Activated naive CD8-positive, alpha-beta T cell (primary cell): ENCODE measurements around the gene GRIA2.
"Not testable (repeated sequence)": the region's sequence is repeated elsewhere in the genome, so short reads cannot be mapped to it uniquely, and the experiment has no call there.

Source experiments
- H3K27ac Mint-ChIP-seq: one replicate; pipeline ENCODE4 v1.8.0; 2021; ENCODE audit warnings: mixed read lengths
- H3K27me3 Mint-ChIP-seq: one replicate; pipeline ENCODE4 v1.8.0; 2021; ENCODE audit warnings: mixed read lengths
- H3K36me3 Mint-ChIP-seq: one replicate; pipeline ENCODE4 v1.8.0; 2021; ENCODE audit warnings: mixed read lengths
- H3K4me1 Mint-ChIP-seq: one replicate; pipeline ENCODE4 v1.8.0; 2021; ENCODE audit warnings: low read depth, mixed read lengths
- H3K4me3 Mint-ChIP-seq: one replicate; pipeline ENCODE4 v1.8.0; 2021; ENCODE audit warnings: mild to moderate bottlenecking, mixed read lengths
- H3K9me3 Mint-ChIP-seq: one replicate; pipeline ENCODE4 v1.8.0; 2021; ENCODE audit warnings: low read depth, mixed read lengths

GRIA2 gene

DNA sequence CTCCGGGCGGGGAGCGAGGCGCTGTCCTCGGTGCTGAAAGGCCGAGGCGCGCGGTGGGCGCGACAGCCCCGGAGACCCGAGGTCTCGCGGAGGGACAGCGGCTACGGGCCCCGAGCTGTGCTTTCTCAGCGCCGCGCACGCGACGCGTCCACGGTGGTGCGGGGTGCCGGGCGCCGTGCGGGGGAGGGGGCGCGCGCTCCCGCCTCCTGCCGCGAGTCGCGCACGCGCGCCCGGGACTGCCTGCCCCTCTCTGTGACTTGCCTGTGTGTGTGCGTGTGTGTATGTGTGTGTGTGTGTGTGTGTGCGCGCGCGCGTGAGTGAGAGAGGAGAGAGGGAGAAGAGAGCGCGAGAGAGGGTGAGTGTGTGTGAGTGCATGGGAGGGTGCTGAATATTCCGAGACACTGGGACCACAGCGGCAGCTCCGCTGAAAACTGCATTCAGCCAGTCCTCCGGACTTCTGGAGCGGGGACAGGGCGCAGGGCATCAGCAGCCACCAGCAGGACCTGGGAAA lies at the start of gene GRIA2:
GRIA2 (plus strand) TSS at position 358 of the 511 bp plus-strand sequence. CDS start 315 bp downstream, outside the sequence.
- peaks cover 25% of the 10 kb centered on the region for H3K27me3 Mint-ChIP-seq

DNA sequence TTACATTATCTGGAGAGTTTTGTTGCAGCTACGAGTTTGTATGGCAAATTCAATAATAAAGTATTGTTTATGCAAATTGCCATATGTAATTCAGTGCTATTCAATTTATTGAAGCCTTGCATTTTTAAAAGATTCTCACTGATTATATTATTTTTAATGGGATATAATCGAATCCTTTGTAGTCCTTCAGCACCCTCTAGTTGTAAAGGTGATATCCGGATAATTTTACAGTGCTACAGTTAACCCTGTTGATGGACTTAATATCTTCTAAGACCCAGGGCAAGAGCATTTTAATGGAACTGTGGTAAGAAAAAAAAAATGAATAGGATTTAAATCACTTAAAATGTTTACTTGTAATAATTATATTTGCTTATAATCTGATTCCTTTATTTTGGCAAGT lies 48.5 kb upstream of the GRIA2 start:
- H3K4me3 Mint-ChIP-seq = no peak overlapping the region
- no peaks in the 10 kb centered on the region for H3K4me1 Mint-ChIP-seq
- H3K36me3 Mint-ChIP-seq = no peaks in the 10 kb centered on the region
- no peaks in the 10 kb centered on the region for H3K27me3 Mint-ChIP-seq
- H3K9me3 Mint-ChIP-seq = peaks cover 3% of the 10 kb centered on the region
- H3K27ac Mint-ChIP-seq = no peak overlapping the region

More for the DNA sequence above, at the start of gene GRIA2:
- Mint-ChIP-seq H3K27ac (no peak within 1 kb of the TSS), H3K4me3 (no peak within 1 kb of the TSS), H3K4me1 (peaks cover 2% of the 10 kb centered on the region), H3K36me3 (no peaks in the 10 kb centered on the region), H3K9me3 (peaks cover 3% of the 10 kb centered on the region)

GRCh38 chr4:157180268-157180667 lies 40.3 kb upstream of the GRIA2 start:
- H3K4me3 Mint-ChIP-seq, H3K4me1 Mint-ChIP-seq, H3K27me3 Mint-ChIP-seq, H3K9me3 Mint-ChIP-seq, H3K27ac Mint-ChIP-seq, H3K36me3 Mint-ChIP-seq: not testable (repeated sequence)

DNA sequence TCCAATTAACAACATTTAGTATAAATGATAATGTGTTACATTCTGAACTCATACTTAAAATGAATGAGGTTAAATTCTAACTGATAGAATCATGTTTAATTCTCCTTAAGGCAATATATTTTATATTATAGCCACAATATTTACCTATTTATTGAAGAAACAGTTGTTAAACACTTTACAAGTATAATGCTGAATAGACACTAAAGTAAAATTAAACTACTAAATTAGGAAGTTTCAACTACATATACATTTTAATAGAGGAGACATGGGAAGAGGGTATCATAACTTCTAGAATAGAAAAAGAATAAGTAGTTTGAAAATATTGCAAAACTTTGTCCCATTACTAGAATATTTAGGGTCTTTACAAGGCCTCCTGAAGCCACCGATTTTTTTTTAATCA lies 36.2 kb upstream of the GRIA2 start:
- H3K9me3 Mint-ChIP-seq = peaks cover 6% of the 10 kb centered on the region
- H3K27me3 Mint-ChIP-seq = no peaks in the 10 kb centered on the region
- no peaks in the 10 kb centered on the region for H3K4me1 Mint-ChIP-seq
- H3K4me3 Mint-ChIP-seq = no peak overlapping the region
- no peak overlapping the region for H3K27ac Mint-ChIP-seq
- H3K36me3 Mint-ChIP-seq = no peaks in the 10 kb centered on the region

DNA sequence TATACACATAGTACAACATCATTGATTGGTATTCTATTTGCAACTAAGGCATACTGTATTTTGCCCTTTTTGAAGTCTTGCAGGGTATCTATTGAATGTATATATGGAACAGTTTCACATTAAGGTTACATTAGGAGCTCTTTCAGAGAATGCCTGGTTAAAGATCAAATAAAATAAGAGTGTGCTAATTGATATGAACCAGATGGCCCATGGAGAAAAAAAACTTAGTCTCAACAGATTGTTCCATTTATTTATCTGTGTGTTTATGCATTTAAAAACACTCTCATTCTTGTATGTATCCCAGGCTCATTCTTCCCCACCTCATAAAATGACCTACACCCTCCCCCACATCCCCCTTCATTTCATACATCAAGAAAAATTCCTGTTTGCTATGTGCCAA lies 35.2 kb upstream of the GRIA2 start:
- H3K4me1 Mint-ChIP-seq = no peaks in the 10 kb centered on the region
- no peak overlapping the region for H3K27ac Mint-ChIP-seq
- no peaks in the 10 kb centered on the region for H3K36me3 Mint-ChIP-seq
- H3K9me3 Mint-ChIP-seq = peaks cover 6% of the 10 kb centered on the region
- H3K27me3 Mint-ChIP-seq = no peaks in the 10 kb centered on the region
- no peak overlapping the region for H3K4me3 Mint-ChIP-seq

GRCh38 chr4:157195374-157195773 lies 25.2 kb upstream of the GRIA2 start:
- H3K27ac Mint-ChIP-seq = no peak overlapping the region
- H3K27me3 Mint-ChIP-seq = no peaks in the 10 kb centered on the region
- no peaks in the 10 kb centered on the region for H3K36me3 Mint-ChIP-seq
- no peaks in the 10 kb centered on the region for H3K4me1 Mint-ChIP-seq
- no peaks in the 10 kb centered on the region for H3K9me3 Mint-ChIP-seq
- H3K4me3 Mint-ChIP-seq = no peak overlapping the region

GRCh38 chr4:157196046-157196445 lies 24.5 kb upstream of the GRIA2 start:
- no peaks in the 10 kb centered on the region for H3K9me3 Mint-ChIP-seq
- no peaks in the 10 kb centered on the region for H3K4me1 Mint-ChIP-seq
- H3K27me3 Mint-ChIP-seq = no peaks in the 10 kb centered on the region
- H3K4me3 Mint-ChIP-seq = no peak overlapping the region
- H3K36me3 Mint-ChIP-seq = no peaks in the 10 kb centered on the region
- no peak overlapping the region for H3K27ac Mint-ChIP-seq

GRCh38 chr4:157204634-157205244 lies 15.8 kb upstream of the GRIA2 start:
- Mint-ChIP-seq H3K27ac (no peak overlapping the region), H3K4me1 (no peaks in the 10 kb centered on the region), H3K36me3 (no peaks in the 10 kb centered on the region), H3K9me3 (no peaks in the 10 kb centered on the region), H3K27me3 (no peaks in the 10 kb centered on the region), H3K4me3 (no peak overlapping the region)

DNA sequence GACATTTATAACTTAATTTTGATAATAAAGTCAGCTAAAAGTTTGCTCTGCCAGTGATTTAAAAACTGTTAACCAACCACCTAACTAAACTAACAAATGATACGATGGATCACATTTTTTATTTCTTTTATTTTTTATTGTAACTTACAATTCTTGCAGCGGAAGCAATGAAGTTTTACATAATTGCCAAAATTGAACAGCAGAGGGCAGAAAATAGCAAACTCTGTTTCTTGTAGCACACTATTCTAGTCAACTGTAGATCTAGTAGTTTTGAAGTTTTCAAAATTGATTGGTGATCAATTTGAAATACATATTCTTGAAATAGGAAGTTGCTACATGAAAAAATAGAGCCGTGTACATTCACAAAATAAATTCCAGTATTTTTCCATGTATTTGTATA lies 2.8 kb upstream of the GRIA2 start:
- Mint-ChIP-seq H3K4me3 (no peak overlapping the region), H3K27ac (no peak overlapping the region), H3K4me1 (peaks cover 2% of the 10 kb centered on the region), H3K27me3 (peaks cover 17% of the 10 kb centered on the region), H3K36me3 (no peaks in the 10 kb centered on the region), H3K9me3 (no peaks in the 10 kb centered on the region)

GRCh38 chr4:157219711-157220370 lies 687 bp upstream of the GRIA2 start:
- peaks cover 25% of the 10 kb centered on the region for H3K27me3 Mint-ChIP-seq
- H3K4me3 Mint-ChIP-seq = no peak overlapping the region
- H3K4me1 Mint-ChIP-seq = peaks cover 2% of the 10 kb centered on the region
- H3K36me3 Mint-ChIP-seq = no peaks in the 10 kb centered on the region
- no peak overlapping the region for H3K27ac Mint-ChIP-seq
- H3K9me3 Mint-ChIP-seq = peaks cover 3% of the 10 kb centered on the region

GRCh38 chr4:157221426-157221894 lies 932 bp downstream of the GRIA2 start:
- peaks cover 25% of the 10 kb centered on the region for H3K27me3 Mint-ChIP-seq
- H3K36me3 Mint-ChIP-seq = no peaks in the 10 kb centered on the region
- no peak overlapping the region for H3K27ac Mint-ChIP-seq
- peaks cover 2% of the 10 kb centered on the region for H3K4me1 Mint-ChIP-seq
- peaks cover 3% of the 10 kb centered on the region for H3K9me3 Mint-ChIP-seq
- H3K4me3 Mint-ChIP-seq = no peak overlapping the region

- H3K9me3 Mint-ChIP-seq = peaks cover 3% of the 10 kb centered on the region
- no peak overlapping the region for H3K27ac Mint-ChIP-seq
- H3K4me3 Mint-ChIP-seq = no peak overlapping the region
- H3K4me1 Mint-ChIP-seq = peaks cover 2% of the 10 kb centered on the region
- no peaks in the 10 kb centered on the region for H3K36me3 Mint-ChIP-seq
- peaks cover 25% of the 10 kb centered on the region for H3K27me3 Mint-ChIP-seq
Measured at GRCh38 chr4:157221895-157222770, 1.6 kb downstream of the GRIA2 start.

DNA sequence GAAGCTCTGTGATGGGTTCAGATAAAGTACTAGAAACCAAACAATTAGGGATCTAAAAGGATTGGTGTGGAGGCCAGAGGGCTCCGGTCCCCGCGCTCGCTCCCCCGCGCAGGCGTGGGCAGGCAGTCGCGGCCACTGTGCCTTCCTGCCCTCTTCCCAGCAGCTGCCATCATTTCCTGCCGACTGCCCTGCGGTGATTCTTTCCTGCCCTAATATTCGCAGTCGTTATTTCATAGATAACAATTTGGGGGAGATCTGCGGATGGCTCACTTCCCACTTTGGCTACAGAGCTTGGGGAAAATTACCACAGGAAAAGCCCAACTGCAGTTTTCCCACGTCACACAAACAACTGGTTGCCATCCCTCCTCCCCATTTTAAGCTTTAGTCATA lies 2.2 kb downstream of the GRIA2 start:
- Mint-ChIP-seq H3K36me3 (no peaks in the 10 kb centered on the region), H3K27me3 (peaks cover 25% of the 10 kb centered on the region), H3K4me1 (peaks cover 2% of the 10 kb centered on the region), H3K9me3 (peaks cover 3% of the 10 kb centered on the region), H3K27ac (no peak overlapping the region), H3K4me3 (no peak overlapping the region)

DNA sequence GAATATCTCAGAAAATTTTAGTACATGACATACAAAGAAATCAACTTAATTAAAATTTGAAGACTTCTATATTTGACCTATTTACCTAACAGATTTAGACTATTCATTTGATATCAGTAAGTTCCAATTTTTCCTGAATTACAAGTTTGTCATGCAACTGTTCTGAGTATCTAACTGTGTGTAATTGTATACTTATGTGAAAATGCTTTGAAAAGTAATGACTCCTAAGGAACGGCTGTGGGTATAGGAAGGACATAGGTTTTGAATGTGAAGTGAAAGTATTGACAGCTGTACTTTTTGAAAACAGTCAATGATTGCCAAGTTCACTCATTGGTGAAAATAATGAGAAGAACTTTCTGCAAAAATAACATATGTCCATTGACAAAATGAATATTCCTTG lies 2.9 kb downstream of the GRIA2 start:
- H3K27me3 Mint-ChIP-seq = peaks cover 25% of the 10 kb centered on the region
- no peaks in the 10 kb centered on the region for H3K36me3 Mint-ChIP-seq
- H3K9me3 Mint-ChIP-seq = peaks cover 3% of the 10 kb centered on the region
- H3K4me3 Mint-ChIP-seq = no peak overlapping the region
- H3K27ac Mint-ChIP-seq = no peak overlapping the region
- peaks cover 2% of the 10 kb centered on the region for H3K4me1 Mint-ChIP-seq

- Mint-ChIP-seq H3K4me3 (no peak overlapping the region), H3K9me3 (peaks cover 3% of the 10 kb centered on the region), H3K27me3 (peaks cover 20% of the 10 kb centered on the region), H3K27ac (no peak overlapping the region), H3K4me1 (peaks cover 2% of the 10 kb centered on the region), H3K36me3 (no peaks in the 10 kb centered on the region)
Measured at GRCh38 chr4:157225096-157225495, 4.6 kb downstream of the GRIA2 start.
